ENCODE results near the gene SOAT1.
"Not testable (repeated sequence)": the region's sequence is repeated elsewhere in the genome, so short reads cannot be mapped to it uniquely, and the experiment has no call there.

Gene SOAT1

DNA sequence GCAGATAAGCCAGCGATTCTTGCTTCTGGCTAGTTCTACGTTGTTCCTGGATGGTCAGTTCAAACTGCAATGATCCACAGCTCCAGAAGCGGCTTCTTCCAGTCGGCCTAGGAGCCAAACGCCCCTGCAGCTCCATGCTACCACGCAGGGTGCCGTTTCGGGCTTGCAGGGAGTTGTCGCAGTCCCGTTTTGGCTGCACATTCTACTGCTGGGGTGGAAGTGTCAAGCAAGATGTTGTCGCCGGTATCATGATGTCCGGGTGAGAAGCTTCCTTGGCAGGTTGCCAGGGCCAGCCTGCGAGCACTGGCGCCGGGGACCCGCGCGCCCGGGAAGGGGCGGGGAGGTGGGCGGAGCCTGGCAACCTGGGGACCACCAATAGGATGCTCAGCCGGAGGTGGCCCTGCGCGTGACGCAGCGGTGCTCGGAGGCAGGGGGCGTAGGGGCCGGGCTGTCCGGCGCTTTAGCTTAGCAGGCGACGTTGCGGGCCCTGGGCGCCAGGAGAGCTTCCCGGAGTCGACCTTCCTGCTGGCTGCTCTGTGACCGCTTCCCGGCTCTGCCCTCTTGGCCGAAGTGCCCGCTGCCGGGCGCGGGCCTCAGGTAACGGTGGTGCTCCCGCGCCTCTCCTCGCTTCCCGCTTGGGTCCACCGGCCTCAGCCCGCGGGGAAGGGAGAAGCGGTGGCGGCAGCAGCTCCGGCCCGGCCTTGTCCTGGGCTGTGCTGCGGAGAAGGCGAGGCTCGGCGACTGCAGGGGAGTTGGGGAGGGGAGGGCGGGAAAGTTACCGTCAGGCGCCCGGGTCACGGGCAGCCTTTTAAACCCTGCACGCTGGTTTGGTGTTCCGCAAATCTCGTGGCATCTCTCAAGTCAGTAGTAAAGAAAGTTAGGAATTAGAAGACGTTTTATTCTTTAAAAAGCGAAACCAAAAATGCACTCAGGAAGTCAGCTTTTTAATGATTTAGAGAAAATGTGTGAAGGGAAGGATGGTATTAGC lies at the start of gene SOAT1:
TSS of gene SOAT1 (plus strand) at position 458 of the 988 bp plus-strand sequence. CDS start 8,888 bp downstream, outside the sequence.
- peak; percentile 98 for DNase-seq

DNA sequence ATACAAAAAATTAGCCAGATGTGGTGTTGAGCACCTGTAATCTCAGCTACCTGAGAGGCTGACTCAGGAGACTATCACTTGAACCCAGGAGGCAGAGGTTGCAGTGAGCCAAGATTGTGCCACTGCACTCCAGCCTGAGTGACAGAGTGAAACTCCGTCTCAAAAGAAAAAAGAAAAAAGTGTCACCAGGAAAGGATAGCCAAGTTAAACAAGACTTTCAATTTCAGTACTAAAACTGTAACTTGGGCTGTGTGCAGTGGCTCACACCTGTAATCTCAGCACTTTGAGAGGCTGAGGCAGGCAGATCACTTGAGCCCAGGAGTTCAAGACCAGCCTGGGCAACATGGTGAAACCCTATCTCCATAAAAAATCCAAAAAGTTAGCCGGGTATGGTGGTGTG lies 48.2 kb upstream of the SOAT1 start:
- not testable (repeated sequence) for DNase-seq

DNA sequence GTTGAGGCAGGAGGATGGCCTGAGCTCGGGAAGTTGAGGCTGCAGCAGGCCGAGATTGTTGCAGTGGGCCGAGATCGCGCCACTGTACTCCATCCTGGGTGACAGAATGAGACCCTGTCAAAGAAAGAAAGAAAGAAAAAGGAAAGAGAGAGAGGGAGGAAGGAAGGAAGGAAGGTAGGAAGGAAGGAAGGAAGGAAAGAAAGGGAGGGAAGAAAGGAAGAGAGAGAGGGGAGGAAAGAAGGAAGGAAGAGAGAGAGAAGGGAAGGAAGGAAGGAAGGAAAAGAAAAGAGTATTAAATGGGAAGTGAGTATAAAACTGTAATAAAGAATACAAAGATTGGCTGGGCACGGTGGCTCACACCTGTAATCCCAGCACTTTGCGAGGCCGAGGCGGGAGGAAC lies 45.7 kb upstream of the SOAT1 start:
- no peak for DNase-seq

DNA sequence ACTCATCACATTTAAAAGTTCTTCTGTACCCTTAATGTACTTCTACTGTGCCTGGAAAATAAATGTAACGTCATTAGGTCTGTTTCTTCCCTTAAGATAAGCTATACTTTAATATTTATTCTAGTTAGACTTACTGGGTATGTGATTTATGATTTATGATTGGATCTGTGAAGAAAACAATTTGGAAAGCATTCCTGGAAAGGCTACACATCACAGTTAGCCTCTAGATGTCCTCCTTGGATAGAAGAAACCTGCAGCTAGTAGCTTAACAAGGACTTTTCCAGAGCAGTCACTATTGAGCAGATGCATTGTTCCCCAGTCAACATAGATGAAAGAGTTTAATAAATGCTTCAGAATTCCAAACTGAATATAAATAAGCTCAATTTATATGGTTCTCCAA lies 41.9 kb upstream of the SOAT1 start:
- DNase-seq, result no peak

DNA sequence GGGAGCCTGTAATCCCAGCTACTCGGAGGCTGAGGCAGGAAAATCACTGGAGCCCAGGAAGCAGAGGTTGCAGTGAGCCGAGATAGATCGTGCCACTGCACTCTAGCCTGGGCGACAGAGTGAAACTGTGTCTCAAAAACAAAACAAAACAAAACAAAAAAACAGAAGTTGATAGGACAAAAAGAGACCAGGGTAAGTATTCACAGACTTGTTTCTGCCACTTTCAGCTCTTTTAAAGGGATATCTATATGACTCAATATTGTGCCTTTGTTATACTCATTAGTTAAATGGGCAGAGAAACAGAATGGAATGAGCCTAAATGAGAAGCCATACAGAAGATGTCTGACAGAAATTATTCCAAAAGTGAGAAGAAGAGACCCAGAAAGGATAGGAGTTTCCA lies 41.0 kb upstream of the SOAT1 start:
- no peak for DNase-seq

DNA sequence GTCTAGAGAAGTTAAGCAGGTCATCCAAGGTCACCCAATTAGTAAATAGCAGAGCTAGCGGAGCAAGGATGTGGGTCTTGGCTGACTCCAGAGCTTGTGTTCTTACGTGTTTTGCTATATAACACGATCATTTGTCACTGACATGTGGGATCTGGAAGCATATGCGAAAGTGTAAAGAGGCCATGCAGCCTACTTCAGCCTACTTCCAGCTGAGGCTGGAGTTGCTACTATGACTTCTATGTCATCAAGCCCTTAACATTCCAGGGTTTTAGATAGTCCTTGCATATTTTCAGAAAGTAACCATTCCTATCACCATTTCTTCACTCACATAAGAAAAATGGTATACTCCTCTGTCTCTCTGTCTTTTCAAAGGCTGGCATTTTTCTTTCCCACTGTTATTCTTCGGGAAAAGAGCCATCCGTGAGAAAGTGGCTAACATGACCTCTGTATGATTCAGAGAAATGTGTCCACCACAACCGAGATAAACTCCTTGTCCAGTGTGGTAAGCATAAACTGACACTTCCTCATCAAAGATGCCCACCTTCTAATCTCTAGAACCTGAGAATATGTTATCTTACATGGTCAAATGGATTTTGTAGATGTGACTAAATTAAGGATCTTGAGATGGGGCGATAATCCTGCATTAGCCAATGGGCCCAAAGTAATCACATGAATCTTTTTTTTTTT lies 40.2 kb upstream of the SOAT1 start:
- DNase-seq, result no peak

DNA sequence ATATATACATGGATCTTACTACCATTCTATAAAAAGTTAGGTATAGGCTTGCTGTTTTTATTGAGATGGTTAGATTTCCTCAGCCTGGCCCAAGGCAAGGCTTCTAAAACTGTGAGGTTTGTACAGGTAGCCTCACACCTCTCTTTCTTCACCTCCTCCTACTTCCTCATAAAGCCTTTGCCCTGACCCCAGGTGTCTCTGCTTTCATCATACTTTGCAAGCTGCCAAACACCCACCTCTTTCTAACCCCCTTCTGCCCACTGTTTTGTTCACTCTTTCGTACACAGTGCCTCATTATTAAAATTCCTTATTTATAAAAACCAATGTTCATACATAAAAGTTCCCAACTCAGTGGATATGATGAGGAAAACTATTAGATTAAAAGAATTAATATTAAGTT lies 31.4 kb upstream of the SOAT1 start:
- no peak for DNase-seq

DNA sequence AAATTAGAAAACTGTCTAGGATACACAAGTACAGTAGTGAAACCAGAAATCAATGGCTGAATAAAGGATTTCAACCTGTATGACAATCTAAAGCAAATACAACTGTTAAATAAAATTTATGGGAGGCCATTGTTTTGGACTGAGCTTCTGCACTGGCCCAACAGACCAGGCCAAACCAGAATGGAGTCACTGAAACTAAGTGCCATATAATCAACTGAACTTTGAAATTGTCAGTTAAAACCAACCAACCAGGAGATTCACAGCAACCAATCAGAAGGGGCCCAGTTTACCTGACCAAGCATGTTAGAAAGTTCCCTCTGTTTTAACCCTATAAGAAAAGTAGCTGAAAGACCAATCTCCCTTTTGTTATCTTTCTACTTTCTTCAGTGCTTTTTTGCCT lies 30.5 kb upstream of the SOAT1 start:
- no peak for DNase-seq

DNA sequence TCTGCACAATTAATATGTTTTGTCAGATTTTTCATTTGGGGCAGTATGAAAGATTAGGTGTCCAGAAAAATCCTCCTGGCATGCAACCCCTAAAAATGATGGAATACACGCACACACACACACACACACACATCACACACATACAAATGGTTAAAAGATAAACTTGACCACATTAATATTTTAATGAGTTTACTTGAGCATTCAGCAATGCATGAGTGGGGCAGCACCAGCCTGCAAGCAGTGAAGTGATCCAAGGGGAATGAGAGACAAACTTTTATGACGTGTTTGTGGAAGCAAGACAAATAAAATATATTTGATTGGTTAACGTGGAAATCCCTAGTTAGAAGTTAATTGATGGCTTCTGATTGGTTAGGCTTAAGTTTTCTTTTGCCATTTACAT lies 29.1 kb upstream of the SOAT1 start:
- no peak for DNase-seq

DNA sequence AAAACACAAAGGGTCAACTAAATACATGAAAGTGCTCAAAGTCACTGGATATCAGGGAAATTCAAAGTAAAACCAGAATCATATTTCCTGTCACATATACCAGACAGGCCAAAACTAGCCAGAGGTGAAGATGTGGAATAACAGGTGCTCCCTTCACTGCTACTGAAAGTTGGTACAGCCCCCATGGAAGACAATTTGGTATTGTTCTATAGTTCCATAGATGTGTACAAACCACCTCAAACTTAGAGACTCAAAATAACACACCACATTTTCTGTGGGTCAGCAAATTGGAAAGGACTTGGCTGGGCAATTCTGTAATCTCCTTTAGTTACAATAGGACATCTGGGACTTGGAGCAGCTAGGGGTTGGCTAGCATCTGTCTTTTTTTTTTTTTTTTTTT lies 24.5 kb upstream of the SOAT1 start:
- DNase-seq, result no peak

DNA sequence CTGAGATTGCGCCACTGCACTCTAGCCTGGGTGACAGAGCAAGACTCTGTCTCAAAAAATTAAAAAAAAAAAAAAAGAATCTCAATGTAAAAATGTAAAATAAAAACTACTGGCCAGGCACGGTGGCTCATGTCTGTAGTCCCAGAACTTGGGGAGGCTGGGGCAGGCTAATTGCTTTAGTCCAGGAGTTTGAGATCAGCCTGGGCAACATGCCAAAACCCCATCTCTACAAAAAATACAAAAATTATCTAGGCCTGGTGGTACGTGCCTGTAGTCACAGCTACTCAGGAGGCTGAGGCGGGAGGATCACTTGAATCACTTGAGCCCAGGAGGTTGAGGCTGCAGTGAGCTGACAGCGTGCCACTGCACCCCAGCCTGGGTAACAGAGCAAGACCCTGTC lies 19.2 kb upstream of the SOAT1 start:
- DNase-seq, result not testable (repeated sequence)

DNA sequence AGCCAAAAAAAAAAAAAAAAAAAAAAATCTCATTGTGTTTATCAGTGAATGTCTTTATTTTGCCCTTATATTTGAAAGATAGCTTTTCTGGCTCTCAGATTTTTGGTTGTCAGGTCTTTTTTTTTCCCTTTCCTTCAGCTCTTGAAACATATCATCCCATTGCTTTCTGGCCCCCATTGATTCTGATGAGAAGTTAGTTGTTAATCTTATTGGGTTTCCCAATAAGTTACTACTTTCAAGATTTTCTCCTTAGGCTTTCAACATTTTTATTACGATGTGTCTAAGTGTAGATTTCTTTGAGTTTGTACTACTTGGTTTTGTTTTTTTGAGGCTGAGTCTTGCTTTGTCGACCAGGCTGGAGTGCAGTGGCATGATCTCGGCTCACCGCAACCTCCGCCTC lies 14.7 kb upstream of the SOAT1 start:
- DNase-seq, result no peak

DNA sequence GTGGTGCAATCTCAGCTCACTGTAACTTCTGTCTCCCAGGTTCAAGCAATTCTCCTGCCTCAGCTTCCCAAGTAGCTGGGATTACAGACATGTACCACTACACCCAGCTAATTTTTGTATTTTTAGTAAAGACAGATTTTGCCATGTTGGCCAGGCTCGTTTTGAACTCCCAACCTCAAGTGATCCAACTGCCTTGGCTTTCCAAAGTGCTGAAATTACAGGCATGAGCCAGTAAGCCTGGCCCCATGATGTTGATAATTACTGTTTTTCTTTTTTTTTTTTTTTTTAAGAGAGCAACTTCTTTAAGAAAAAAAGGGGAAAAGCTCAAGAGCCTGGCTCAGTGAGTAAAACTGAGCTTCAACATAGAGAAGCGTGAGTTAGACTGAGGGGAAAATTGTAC lies 9.6 kb upstream of the SOAT1 start:
- no peak for DNase-seq

DNA sequence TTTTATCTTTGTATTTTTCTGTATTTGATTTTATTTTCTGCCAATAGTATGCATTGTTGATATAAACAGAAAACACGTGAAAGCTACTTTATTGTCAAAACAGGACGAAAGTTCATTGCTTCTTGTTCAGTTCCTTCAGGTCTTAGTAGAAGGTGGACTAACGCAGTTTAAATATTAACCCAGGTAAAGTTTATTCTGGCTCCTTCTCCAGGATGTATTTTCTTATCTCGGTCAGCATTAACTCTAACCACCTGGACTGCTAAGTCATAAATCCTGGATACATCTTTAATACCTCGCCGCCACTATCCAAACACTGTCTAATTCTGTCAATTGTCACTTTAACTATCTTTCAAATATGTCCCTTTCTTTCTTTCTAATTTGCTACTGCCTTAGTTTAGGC lies 5.7 kb upstream of the SOAT1 start:
- no peak for DNase-seq

DNA sequence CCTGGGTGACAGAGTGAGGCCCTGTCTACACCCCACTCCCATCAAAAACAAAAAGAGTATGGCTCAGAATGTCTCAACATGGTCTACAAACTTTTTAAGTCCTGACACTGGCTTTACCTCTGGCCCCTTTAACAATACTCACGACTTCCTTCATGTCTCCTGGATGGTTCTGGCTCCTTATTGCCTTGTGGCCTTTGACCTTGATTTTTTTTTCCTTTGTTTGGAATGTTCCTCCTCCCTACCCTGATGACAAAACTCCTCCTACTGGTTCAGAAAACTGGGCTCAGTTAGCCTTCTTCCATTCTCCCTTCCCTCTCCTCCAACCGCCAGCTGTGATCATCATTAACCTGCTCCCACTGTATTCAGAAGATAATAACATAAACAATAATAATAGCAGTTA lies 4.6 kb upstream of the SOAT1 start:
- DNase-seq, result no peak

DNA sequence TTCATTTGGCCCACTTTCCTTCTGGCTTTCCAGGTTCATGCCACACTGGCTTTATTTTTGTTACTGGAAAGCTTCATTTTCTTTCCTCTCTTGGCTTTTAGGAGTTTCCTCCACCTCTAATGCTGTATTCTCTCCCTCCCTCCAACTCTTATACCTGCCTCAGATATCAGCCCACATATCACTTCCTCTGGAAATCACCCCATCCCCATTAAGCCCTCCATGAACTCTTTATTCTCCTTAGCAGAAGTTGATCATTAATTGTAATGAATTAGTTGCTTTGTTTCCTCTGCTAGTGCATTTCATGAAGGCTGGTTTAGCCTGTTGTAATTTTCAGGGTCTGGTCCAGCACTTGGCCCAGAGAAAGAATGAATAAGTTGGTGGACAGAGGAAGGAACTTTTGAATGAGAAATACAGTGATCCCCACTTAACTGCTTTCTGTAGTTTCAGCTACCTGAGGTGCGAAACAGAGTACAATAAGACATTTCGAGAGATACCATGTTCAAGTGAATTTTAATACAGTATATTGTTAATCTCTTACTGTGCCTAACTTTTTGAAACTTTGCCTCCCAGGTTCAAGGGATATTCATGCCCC lies 1.7 kb downstream of the SOAT1 start:
- DNase-seq, result no peak

DNA sequence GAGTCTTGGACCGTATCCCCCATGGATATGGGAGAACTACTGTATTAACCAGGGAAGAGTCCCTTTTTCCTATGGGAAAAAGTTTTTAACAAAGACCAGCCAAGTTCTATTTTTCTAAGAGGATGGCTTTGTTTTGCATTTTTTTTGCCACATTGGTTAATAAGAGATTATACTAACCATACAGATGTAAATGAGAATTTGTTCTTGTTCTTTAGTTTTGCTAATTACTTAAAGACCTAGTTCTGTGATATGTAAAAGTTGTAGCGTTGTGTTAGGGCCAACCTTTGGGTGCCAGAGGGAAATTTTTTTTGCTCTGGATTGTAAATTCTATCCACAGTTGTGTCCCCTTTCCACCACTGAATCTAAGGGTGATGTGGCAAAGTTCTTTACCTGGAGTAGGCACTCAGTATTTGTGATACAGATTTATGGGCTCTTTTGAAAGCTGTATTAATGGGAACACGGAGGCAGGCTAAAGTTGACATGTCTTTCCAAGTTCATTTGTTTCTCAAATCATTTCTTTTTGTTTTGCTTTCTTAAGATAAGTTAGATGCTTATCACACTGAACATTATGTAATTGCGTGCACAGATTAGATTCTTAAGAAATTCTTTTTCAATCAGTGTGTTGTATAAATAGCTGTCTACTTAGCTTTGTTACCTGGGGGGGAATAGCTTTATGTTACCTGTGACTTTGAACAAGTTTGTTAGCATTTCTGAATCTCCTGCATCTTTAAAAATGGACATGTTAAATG lies 2.9 kb downstream of the SOAT1 start:
- DNase-seq, result no peak

DNA sequence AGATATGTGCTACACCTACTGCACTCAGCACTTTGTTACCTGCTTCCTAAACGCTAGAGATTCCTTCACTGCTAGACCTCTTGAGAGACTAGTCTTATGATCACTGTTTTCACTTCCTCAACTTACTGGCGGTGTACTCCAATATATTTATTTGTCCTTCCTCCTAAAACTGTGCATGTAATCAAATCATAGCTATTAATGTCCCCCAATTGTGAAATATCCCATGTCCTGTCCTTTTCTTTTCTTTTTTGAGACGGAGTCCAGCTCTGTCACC lies 3.4 kb downstream of the SOAT1 start:
- DNase-seq, result no peak

DNA sequence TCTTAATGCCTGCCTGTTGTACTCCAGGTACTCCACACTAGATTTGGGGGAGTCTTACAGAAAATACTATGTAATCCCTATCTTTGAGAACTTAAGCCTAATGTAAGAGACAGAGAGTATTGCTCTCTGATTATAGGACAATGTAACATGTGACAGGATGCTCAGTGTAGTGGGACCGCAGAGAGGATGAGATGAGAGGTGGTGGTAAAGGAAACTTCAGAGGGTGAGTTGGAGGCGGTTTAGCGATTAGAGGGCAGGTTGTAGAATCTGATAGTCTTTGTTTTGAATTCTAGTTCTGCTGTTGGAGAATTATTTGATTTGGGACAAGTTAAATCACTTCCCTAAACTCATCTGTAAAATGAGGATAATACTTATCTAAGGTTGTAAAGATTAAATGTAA lies 5.4 kb downstream of the SOAT1 start:
- no peak for DNase-seq

DNA sequence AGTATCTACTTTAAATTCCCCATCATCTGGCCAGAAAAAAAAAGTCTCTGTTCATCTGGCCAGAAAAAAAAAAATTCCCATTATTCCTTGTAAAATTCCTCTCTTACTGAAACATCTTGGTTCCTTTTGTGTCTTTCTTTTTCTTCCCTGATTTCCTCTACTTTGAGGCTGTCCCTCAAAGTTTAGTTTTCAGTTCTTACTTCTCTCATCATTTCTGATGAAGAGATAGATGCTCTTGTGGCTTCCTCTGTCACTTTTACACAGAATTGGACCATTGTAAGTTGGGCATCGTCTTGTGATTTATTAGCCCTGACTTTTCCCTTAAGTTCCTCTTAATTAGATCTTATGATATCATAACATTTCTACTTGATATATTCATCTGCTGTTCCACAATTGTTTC lies 6.5 kb downstream of the SOAT1 start:
- DNase-seq, result no peak

DNA sequence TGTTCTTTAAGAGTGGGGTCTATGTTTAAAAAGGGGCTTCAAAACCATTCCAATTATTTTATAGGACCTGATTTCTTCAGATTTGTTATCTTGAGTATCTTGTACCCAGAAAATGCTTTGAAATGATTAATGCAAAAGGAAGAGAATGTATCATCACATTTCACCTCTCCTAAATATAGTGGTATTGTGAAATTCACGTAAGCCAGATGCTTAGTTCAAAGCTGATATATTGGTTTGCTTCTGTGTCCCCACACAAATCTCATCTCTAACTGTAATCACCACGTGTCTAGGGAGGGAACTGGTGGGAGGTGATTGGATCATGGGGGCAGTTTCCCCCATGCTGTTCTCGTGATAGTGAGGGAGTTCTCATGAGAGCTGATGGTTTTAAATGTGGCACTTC lies 8.5 kb downstream of the SOAT1 start:
- no peak for DNase-seq

DNA sequence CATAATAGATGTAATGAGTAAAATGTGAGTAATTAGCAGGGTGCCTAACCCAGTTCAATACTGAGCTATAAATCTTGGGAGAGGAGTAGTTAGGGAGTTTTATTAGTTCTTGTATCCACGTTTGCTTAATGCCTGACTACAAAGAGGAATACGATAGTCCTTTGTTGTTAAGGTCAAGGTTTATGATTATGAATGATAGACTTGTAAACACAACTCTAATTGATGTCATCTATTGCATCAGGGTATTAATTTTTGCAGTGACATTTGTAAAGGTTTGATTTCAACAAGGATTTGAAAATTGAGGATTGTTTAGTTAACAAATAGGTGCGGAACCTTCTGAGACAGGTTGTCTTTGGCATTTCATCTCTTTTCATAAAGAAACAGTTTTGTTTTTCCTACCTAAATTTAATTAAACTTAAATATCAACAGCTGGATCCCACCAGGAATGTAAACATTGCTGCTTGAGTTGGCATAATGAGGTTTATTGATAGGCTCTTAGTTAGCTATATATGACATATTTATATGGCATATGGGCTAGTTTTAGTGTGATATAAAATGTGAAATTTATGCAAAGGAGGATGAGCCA lies 9.7 kb downstream of the SOAT1 start:
- no peak for DNase-seq

DNA sequence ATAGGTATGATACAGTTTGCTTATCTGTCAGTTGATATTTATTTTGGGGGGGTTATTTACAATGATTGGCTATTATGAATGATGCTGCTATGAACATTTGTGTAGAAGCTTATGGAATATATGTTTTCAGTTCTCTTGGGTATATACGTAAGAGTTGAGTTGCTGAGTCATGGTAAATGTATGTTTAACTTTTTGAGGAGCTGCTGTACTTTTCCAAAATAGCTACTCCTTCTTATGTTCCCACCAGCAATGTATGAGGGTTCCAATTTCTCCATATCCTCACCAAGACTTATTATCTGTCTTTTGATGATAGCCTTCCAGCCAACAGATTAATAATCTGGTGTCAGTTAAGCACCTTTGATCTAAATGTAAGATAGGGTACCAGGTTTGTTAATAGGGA lies 11.9 kb downstream of the SOAT1 start:
- DNase-seq, result no peak

Data from islet precursor cell (in vitro differentiated cells).